ENCODE measurements around the gene DLG2.

The DLG2 gene

GRCh38 chr11:83544846-83545245, 2082.3 kb downstream of the DLG2 start:
- TF ChIP-seq CTCF (IDR thresholded peaks at IDR 0.05; ENCODE audit: borderline replicate concordance, control extremely low read depth, extremely low read depth, insufficient read depth, missing control alignments): no peak
- in situ Hi-C loops (cut with MboI; ENCODE audit: low sequenced_read_pairs, unreplicated experiment): no loop called here
- DNase-seq (ENCODE audit: low spot score): no peak

- in situ Hi-C loops (cut with MboI; ENCODE audit: low sequenced_read_pairs, unreplicated experiment): no loop called here
- TF ChIP-seq CTCF (IDR thresholded peaks at IDR 0.05; ENCODE audit: borderline replicate concordance, control extremely low read depth, extremely low read depth, insufficient read depth, missing control alignments): no peak
- no peak for DNase-seq (ENCODE audit: low spot score)
These were observed 2083.3 kb downstream of the DLG2 start for GRCh38 chr11:83543706-83544439.

GRCh38 chr11:83542861-83543260, 2084.3 kb downstream of the DLG2 start:
- DNase-seq (ENCODE audit: low spot score): no peak
- no peak for TF ChIP-seq CTCF (IDR thresholded peaks at IDR 0.05; ENCODE audit: borderline replicate concordance, control extremely low read depth, extremely low read depth, insufficient read depth, missing control alignments)
- in situ Hi-C loops (cut with MboI; ENCODE audit: low sequenced_read_pairs, unreplicated experiment): no loop called here

GRCh38 chr11:83540728-83541127, 2086.4 kb downstream of the DLG2 start:
- in situ Hi-C loops (cut with MboI; ENCODE audit: low sequenced_read_pairs, unreplicated experiment): no loop called here
- TF ChIP-seq CTCF (IDR thresholded peaks at IDR 0.05; ENCODE audit: borderline replicate concordance, control extremely low read depth, extremely low read depth, insufficient read depth, missing control alignments): no peak
- no peak for DNase-seq (ENCODE audit: low spot score)

- TF ChIP-seq CTCF (IDR thresholded peaks at IDR 0.05; ENCODE audit: borderline replicate concordance, control extremely low read depth, extremely low read depth, insufficient read depth, missing control alignments): no peak
- no peak for DNase-seq (ENCODE audit: low spot score)
- in situ Hi-C loops (cut with MboI; ENCODE audit: low sequenced_read_pairs, unreplicated experiment): no loop called here
These were observed 2086.9 kb downstream of the DLG2 start for GRCh38 chr11:83540112-83540675.

GRCh38 chr11:83538286-83538685, 2088.9 kb downstream of the DLG2 start:
- TF ChIP-seq CTCF (IDR thresholded peaks at IDR 0.05; ENCODE audit: borderline replicate concordance, control extremely low read depth, extremely low read depth, insufficient read depth, missing control alignments): no peak
- DNase-seq (ENCODE audit: low spot score): no peak
- in situ Hi-C loops (cut with MboI; ENCODE audit: low sequenced_read_pairs, unreplicated experiment): no loop called here
